ENCODE measurements around the gene NCKAP5. TPM values are rescaled to one million over a fixed set of nuclear protein-coding genes. Genes with fewer than 3 reads are reported as not detected.

Gene NCKAP5
- total and polyA plus RNA-seq, 2 experiments from 2014 or later: 2.2 to 5.5 TPM

- H3K4me2 ChIP-seq: no peak overlapping the region
- H3K79me2 ChIP-seq: no peaks in the 10 kb centered on the region
Observed at GRCh38 chr2:133334923-133335322, 233.3 kb downstream of the NCKAP5 start.

DNA sequence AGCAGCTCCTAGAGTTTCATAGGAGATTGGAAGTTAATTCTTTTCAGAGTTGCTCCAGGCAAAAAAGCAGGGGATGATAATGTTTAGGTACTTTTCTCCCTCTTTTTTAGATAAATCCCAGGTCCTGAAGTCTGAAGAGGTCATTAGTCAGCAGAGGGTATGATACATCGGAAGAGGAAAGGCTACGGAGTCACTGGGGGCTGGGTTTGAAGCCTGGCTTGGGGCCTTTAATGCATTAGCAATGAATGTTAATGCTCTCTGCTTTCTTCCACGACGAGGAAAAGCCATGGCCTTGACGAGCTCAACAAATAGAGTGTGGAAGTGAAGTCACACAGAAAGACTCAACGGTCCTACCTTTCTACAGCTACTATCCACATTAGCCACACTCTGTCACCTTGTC is 235.1 kb downstream of the NCKAP5 start:
- no peak for TF ChIP-seq EZH2phosphoT487 (IDR thresholded peaks at IDR 0.05; ENCODE audit: low read depth, severe bottlenecking, unreplicated experiment)
- no peak for TF ChIP-seq EZH2 (IDR thresholded peaks at IDR 0.05; ENCODE audit: borderline replicate concordance)
- TF ChIP-seq, protein P1, sequence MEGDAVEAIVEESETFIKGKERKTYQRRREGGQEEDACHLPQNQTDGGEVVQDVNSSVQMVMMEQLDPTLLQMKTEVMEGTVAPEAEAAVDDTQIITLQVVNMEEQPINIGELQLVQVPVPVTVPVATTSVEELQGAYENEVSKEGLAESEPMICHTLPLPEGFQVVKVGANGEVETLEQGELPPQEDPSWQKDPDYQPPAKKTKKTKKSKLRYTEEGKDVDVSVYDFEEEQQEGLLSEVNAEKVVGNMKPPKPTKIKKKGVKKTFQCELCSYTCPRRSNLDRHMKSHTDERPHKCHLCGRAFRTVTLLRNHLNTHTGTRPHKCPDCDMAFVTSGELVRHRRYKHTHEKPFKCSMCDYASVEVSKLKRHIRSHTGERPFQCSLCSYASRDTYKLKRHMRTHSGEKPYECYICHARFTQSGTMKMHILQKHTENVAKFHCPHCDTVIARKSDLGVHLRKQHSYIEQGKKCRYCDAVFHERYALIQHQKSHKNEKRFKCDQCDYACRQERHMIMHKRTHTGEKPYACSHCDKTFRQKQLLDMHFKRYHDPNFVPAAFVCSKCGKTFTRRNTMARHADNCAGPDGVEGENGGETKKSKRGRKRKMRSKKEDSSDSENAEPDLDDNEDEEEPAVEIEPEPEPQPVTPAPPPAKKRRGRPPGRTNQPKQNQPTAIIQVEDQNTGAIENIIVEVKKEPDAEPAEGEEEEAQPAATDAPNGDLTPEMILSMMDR (IDR thresholded peaks at IDR 0.05; ENCODE audit: poor library complexity): no peak
- no peak overlapping the region for H3K4me2 ChIP-seq
- no peaks in the 10 kb centered on the region for H3K4me1 ChIP-seq (ENCODE audit: insufficient read depth)
- DNase-seq (ENCODE audit: low spot score): no peak
- no peak overlapping the region for H3K27ac ChIP-seq
- no peak overlapping the region for H2AFZ ChIP-seq
- WGBS (ENCODE audit: low lambda C conversion rate, missing lambda C conversion rate): 56% methylated on average over 6 of the region's 6 CpGs
- no peak overlapping the region for H3K4me3 ChIP-seq
- H3K36me3 ChIP-seq (replicated peaks; ENCODE audit: insufficient read depth, low read depth): no peaks in the 10 kb centered on the region
- H3K27me3 ChIP-seq: no peaks in the 10 kb centered on the region
- no peaks in the 10 kb centered on the region for H4K20me1 ChIP-seq (ENCODE audit: insufficient read depth, poor library complexity, severe bottlenecking)
- no peaks in the 10 kb centered on the region for H3K9me2 ChIP-seq (replicated peaks; ENCODE audit: insufficient read depth)
- no peaks in the 10 kb centered on the region for H3K79me2 ChIP-seq
- H3K9me3 ChIP-seq (ENCODE audit: low read depth): no peaks in the 10 kb centered on the region

More at GRCh38 chr2:133334923-133335322, 233.3 kb downstream of the NCKAP5 start:
- Histone ChIP-seq H3K4me3 (no peak overlapping the region), H3K36me3 (replicated peaks; ENCODE audit: insufficient read depth, low read depth) (no peaks in the 10 kb centered on the region), H4K20me1 (ENCODE audit: insufficient read depth, poor library complexity, severe bottlenecking) (no peaks in the 10 kb centered on the region), H3K9me3 (ENCODE audit: low read depth) (no peaks in the 10 kb centered on the region), H3K9me2 (replicated peaks; ENCODE audit: insufficient read depth) (no peaks in the 10 kb centered on the region), H3K27me3 (no peaks in the 10 kb centered on the region), H3K27ac (no peak overlapping the region), H3K4me1 (ENCODE audit: insufficient read depth) (no peaks in the 10 kb centered on the region), H2AFZ (no peak overlapping the region)
- 57% methylated on average over 3 of the region's 3 CpGs for WGBS (ENCODE audit: low lambda C conversion rate, missing lambda C conversion rate)
- TF ChIP-seq EZH2 (IDR thresholded peaks at IDR 0.05; ENCODE audit: borderline replicate concordance) (no peak), EZH2phosphoT487 (IDR thresholded peaks at IDR 0.05; ENCODE audit: low read depth, severe bottlenecking, unreplicated experiment) (no peak)
- TF ChIP-seq, protein P1 (IDR thresholded peaks at IDR 0.05; ENCODE audit: poor library complexity): no peak
- no peak for DNase-seq (ENCODE audit: low spot score)

- Histone ChIP-seq H3K27ac (no peak overlapping the region), H4K20me1 (ENCODE audit: insufficient read depth, poor library complexity, severe bottlenecking) (no peaks in the 10 kb centered on the region), H3K4me1 (ENCODE audit: insufficient read depth) (no peaks in the 10 kb centered on the region), H3K4me3 (no peak overlapping the region), H3K4me2 (no peak overlapping the region), H3K79me2 (no peaks in the 10 kb centered on the region), H3K9me3 (ENCODE audit: low read depth) (no peaks in the 10 kb centered on the region), H2AFZ (no peak overlapping the region), H3K36me3 (replicated peaks; ENCODE audit: insufficient read depth, low read depth) (no peaks in the 10 kb centered on the region), H3K9me2 (replicated peaks; ENCODE audit: insufficient read depth) (no peaks in the 10 kb centered on the region), H3K27me3 (no peaks in the 10 kb centered on the region)
- 62% methylated on average over 6 of the region's 6 CpGs for WGBS (ENCODE audit: low lambda C conversion rate, missing lambda C conversion rate)
- TF ChIP-seq, protein P1 (IDR thresholded peaks at IDR 0.05; ENCODE audit: poor library complexity): no peak
- TF ChIP-seq EZH2 (IDR thresholded peaks at IDR 0.05; ENCODE audit: borderline replicate concordance): no peak
- no peak for TF ChIP-seq EZH2phosphoT487 (IDR thresholded peaks at IDR 0.05; ENCODE audit: low read depth, severe bottlenecking, unreplicated experiment)
- peak; percentile 5 for DNase-seq (ENCODE audit: low spot score)
Observed at GRCh38 chr2:133331436-133331835, 236.8 kb downstream of the NCKAP5 start.
